ENCODE results near the gene PPHLN1.
"Not testable (repeated sequence)": the region's sequence is repeated elsewhere in the genome, so short reads cannot be mapped to it uniquely, and the experiment has no call there.

The PPHLN1 gene

GRCh38 chr12:42323856-42324255, 2.1 kb upstream of the PPHLN1 start:
- no peak for FAIRE-seq

DNA sequence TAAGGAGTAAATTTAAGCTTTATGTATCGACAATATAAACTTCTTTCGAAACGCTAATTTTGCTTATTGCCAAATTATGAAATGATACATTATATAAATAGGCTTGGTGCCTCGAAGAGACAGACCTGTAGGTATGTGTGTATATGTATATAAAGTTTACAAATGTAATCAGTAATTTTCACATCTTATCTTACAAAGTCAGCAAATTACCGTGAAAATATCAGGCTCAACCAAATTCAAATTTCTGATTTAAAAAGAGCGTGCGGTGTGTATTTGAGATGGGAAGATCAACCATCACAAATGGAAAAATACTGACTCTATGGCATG, 678 bp upstream of the PPHLN1 start:
- FAIRE-seq = no peak

DNA sequence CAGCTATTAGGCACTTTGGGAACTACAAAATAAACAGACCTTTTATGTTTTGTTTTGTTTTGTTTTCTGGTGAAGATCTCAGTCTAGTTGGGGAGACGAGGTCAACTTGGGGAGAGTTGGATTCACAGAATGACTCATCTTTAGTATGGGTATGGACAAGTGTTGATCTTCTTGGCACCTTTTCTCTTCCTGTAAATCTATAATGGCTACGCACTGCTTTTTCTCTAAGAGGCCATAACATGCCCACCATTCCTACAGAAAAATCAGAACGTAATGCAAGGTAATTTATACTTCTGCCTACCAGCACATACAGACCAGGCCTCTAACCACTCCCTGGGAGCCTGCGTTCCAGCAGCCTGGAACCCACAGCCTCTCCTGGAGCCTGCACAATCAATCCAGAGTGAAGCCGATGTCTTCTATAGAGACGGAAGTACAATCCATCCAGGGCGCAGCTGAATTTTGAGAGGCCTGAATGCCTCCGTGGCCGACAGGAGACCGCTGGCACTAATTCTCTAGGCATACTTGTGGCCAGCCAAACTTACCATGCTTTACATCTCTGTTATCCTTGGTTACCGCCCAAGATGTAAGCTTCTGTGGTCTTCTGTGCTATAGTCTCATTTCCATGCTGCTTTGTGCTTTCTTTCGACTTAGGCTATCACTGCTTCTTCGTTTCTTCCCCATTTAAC, 717 bp downstream of the PPHLN1 start:
- FAIRE-seq = no peak

- FAIRE-seq = no peak
Measured at GRCh38 chr12:42327227-42327590, 1.2 kb downstream of the PPHLN1 start.

GRCh38 chr12:42330097-42330496, 4.1 kb downstream of the PPHLN1 start:
- FAIRE-seq = not testable (repeated sequence)

DNA sequence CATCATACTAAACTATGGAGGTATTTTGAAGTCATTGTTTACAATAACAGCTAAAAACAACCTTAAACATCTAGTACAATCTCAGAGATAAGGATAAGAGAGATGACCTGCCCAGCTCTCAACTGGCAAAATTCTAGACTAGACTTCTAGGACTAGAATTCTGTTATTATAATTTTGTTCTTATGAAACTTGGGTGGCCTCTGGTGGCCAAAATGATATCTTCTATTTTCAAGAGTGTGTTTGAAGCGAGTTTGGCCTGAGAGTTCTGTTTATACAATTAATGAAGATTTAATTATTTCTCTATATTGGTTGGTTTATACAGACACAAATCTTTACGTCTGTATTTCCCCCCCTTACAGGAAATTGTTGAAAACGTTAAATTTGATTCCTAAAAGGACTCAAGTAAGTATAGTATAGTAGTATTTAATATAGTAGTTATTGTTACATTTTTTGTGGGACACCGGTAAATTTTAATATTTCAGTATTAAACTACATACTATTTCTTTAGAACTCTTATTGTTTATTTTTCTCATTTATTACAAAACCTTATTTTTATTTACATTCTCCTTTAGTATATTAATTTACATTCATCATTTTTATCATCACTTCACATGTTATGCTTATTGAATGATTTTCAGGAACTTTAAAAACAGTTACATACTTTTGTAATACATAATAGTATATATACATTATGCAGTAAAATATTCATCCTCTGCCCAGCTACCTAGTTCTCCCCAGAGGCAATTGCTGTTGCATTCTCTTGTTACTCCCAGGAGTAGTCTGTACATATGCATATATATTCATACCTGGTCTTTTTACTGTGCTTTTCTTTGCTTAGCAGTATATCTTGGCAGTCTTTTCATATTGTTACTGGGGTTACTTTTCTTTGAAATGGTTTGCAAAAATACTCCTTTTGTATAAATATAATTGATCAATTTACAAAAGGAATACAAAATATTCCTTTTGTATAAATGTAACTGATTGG, 6.6 kb downstream of the PPHLN1 start:
- FAIRE-seq = peak; percentile 14

DNA sequence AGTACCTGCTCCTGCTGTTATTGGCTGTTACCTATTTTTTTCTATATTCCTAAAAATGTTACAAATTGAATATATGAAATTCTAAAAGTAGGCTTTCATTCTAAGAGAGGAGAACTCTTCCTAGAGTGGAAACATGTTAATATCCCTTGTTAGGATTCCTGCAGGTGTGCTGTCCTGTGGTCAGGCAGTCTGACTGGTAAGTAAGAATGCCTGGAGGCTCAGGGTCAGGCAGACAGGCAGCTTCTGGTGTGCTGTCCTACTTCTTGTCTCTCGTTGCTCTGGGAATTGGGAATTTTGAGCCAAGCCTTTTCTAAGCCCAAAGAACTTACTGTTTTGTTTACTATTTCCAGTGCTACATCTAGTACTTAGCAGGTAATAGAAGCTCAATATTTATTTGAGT, 10.3 kb downstream of the PPHLN1 start:
- no peak for FAIRE-seq

DNA sequence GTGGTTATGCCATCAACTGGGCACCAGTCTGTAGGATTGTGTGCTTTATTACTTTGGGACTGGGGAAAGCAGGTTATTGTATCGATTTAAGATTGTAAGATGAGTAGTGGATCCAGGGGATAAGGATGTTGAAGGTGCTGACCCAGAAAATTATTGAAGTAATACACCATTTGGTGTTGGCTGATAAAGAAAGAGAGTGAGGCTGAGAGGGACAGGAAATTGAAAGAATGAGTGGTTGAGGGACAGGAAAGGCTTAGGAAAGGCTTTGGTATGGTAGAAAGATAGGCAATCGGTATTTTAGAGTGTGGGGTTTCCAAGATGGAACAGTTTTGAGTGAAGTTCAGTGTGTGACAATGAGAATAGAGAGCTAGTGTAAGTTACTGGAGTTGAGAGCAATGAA, 12.3 kb downstream of the PPHLN1 start:
- no peak for FAIRE-seq

- FAIRE-seq = no peak
Measured at GRCh38 chr12:42342028-42342427, 16.1 kb downstream of the PPHLN1 start.

GRCh38 chr12:42343721-42344120, 17.8 kb downstream of the PPHLN1 start:
- FAIRE-seq = no peak

- FAIRE-seq = no peak
Measured at GRCh38 chr12:42346403-42347002, 20.5 kb downstream of the PPHLN1 start.

DNA sequence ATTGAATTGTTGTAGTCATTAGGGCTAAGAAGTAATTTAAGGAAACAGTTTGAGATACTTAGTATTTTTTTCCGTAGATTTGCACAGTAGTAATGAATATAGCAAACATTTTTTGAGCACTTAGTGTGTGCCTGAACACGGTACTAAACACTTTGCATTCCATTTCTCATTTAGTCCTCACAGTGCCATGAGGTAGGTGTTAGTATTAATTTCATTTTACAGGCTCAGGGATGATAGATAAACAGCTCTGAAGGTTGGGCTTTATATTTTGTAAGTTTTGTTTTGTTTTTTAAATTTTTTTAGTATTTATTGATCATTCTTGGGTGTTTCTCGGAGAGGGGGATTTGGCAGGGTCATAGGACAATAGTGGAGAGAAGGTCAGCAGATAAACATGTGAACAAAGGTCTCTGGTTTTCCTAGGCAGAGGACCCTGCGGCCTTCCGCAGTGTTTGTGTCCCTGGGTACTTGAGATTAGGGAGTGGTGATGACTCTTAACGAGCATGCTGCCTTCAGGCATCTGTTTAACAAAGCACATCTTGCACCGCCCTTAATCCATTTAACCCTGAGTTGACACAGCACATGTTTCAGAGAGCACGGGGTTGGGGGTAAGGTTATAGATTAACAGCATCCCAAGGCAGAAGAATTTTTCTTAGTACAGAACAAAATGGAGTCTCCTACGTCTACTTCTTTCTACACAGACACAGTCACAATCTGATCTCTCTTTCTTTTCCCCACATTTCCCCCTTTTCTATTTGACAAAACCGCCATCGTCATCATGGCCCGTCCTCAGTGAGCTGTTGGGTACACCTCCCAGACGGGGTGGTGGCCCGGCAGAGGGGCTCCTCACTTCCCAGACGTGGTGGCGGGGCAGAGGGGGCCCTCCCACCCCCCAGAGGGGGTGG, 23.4 kb downstream of the PPHLN1 start:
- FAIRE-seq = not testable (repeated sequence)

DNA sequence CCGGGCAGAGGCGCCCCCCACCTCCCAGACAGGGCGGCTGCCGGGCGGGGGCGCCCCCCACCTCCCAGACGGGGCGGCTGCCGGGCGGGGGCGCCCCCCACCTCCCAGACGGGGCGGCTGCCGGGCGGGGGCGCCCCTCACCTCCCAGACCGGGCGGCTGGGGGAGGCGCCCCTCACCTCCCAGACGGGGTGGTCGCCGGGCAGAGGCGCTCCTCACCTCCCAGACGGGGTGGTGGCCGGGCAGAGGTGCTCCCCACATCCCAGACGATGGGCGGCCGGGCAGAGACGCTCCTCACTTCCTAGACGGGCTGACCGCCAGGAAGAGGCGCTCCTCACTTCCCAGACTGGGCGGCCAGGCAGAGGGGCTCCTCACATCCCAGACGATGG, 24.0 kb downstream of the PPHLN1 start:
- not testable (repeated sequence) for FAIRE-seq

DNA sequence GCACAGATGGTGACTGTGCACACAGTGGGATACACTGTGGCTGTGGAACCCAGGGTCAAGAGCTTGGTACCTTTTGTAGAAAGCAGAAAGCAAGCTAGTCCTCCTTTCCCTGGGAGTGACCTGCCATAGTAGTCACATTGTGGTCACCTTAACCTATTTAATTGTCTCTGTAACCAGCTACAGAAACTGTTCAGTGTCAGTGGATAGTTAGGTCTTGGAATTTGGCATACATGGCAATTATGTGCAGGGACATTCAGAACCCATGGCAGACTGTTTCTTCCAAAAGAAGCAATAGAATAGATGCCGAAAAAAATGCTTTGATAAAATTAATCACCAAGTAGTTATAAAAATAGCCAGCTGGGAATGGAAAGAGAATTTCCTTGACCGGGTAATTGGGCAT, 30.4 kb downstream of the PPHLN1 start:
- no peak for FAIRE-seq

DNA sequence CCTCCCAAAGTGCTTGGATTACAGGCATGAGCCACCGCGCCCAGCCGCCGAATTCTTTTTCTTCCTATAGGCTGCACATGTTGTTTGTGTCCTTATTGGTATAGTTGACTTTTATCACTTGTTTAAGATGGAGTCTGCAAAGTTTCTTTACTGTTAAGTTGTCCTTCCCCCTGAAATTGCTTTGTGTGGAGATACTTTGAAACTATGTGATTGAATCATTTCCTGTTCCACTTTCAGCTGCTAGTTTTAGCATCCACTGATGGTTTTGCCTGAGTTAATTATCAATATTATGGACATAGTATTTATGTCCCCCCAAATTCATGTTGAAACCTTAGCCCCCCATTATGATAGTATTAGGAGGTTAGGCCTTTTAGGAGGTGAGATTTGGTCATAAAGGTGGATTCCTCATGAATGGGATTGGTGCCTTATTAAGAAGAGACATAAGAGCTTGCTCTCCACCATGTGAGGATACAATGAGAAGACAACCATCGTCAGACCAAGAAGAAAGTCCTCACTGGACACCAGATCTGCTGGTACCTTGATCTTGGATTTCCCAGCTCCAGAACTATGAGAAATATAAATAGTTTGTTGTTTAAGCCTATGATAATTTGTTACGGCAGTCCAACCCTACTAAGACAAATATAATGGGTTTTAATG, 34.9 kb downstream of the PPHLN1 start:
- FAIRE-seq = no peak

- FAIRE-seq = no peak
Measured at GRCh38 chr12:42361909-42362646, 36.1 kb downstream of the PPHLN1 start.

DNA sequence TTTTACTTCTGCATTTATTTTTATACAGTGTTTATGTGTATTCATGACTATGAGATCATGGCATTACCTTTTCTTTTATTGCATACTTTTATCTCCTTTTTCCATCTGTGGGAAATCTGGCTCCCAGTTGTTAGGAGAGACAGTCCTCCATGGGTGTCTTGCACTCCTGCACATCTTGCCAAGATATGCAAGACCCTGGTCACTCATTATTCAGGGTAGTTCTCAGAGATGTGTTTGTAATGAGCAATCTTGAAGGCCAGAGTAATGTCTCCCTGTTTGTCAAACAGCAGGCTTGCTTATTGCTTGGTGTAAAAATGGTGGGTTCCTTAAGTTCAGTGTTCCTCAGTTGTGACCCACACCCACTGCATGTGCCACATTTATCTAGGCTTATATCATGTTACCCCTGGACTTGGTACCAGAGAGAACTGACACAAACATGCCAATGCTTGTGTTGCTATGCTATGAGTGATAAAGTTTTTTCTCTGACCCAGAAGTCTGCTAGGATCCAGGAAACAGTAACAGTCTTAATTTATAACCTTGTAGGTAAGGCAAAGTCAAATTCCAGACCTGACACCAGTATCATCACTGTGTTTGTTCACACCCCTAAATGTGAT, 36.8 kb downstream of the PPHLN1 start:
- no peak for FAIRE-seq

DNA sequence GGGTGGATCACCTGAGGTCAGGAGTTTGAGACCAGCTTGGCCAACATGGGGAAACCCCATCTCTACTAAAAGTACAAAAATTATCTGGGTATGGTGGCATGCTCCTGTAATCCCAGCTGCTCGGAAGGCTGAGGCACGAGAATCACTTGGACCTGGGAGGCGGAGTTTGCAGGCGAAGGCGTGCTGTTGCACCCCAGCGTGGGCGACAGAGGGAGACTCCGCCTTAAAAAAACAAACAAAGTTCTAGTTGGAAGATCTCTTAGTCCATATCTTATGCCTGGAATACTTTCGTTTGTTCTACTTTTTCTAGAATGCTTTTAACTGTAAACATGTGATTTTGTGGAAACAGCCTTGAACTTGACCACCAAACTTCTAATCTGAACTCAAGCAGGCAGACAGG, 38.7 kb downstream of the PPHLN1 start:
- no peak for FAIRE-seq

- FAIRE-seq = no peak
Measured at GRCh38 chr12:42365486-42365885, 39.5 kb downstream of the PPHLN1 start.

DNA sequence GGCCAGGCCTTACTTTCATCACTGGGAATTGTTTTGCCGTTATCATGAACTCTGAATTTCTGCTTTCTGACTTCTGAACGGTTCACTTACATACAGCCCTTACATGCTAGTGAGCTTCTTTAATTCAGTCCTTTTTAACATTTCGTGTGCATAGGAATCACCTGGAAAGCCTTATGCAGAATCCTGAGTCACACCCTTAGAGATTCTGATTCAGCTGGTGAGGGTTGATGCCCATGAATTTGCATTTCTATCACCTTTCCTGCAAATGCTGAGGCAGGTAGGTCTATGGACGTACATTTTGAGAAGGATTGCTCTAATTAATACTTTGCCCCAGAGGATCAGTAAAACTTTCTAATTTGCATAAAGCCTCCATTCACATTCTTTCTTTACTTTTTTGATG, 44.0 kb downstream of the PPHLN1 start:
- FAIRE-seq = no peak

All from colon (tissue), 2 donors.